Natural killer cell (primary cell): ENCODE results near the gene CORO2B. TPM values are rescaled to one million over a fixed set of nuclear protein-coding genes. Genes with fewer than 3 reads are reported as not detected.

Experiments used
- ATAC-seq, 3 donors: fragments of 150-1000 bp in 2 of 3; fragments of 200-7000 bp in 1 of 3; cut with Tn5 transposase; 1 replicate in 1 of 3; 2 replicates in 2 of 3; pipeline ENCODE4 v1.10.0; 2021; ENCODE audit warnings: mild to moderate bottlenecking in 2 of 3, moderate library complexity in 2 of 3
- DNase-seq, 2 donors: peaks; one replicate each; pipeline versions ENCODE4 v3.0.0 to v3.0.0-alpha.2; 2013 to 2021; ENCODE audit warnings: mixed read lengths in 1 of 2
- H3K27ac ChIP-seq: one replicate; pipeline ENCODE4 v1.5.1; 2013; ENCODE audit warnings: mild to moderate bottlenecking, low read length
- H3K27me3 ChIP-seq: one replicate; pipeline ENCODE4 v1.6.1; 2013; ENCODE audit warnings: low read length; ENCODE audit not compliant: control insufficient read depth, insufficient read depth
- H3K36me3 ChIP-seq: one replicate; pipeline ENCODE4 v1.6.1; 2013; ENCODE audit warnings: low read length; ENCODE audit not compliant: control insufficient read depth, insufficient read depth
- H3K4me1 ChIP-seq: one replicate; pipeline ENCODE4 v1.6.1; 2013; ENCODE audit warnings: low read length; ENCODE audit not compliant: control insufficient read depth, insufficient read depth
- H3K4me3 ChIP-seq: one replicate; pipeline ENCODE4 v1.5.1; 2013; ENCODE audit warnings: low read length
- H3K9me3 ChIP-seq: one replicate; pipeline ENCODE4 v1.6.1; 2013; ENCODE audit warnings: low read length; ENCODE audit not compliant: control insufficient read depth, insufficient read depth
- H3K27ac Mint-ChIP-seq, 2 donors: one replicate each; pipeline ENCODE4 v1.8.0; 2022; ENCODE audit warnings: mild to moderate bottlenecking in 2 of 2, mixed read lengths in 2 of 2, moderate library complexity in 1 of 2
- H3K27me3 Mint-ChIP-seq, 2 donors: one replicate each; pipeline ENCODE4 v1.8.0; 2022; ENCODE audit warnings: low read depth in 2 of 2, mixed read lengths in 2 of 2
- H3K36me3 Mint-ChIP-seq: one replicate; pipeline ENCODE4 v1.8.0; 2022; ENCODE audit warnings: mixed read lengths
- H3K4me1 Mint-ChIP-seq, 2 donors: one replicate each; pipeline ENCODE4 v1.8.0; 2022; ENCODE audit warnings: mixed read lengths in 2 of 2
- H3K4me3 Mint-ChIP-seq: one replicate; pipeline ENCODE4 v1.8.0; 2022; ENCODE audit warnings: mild to moderate bottlenecking, moderate library complexity, mixed read lengths
- H3K9me3 Mint-ChIP-seq, 2 donors: one replicate each; pipeline ENCODE4 v1.8.0; 2022; ENCODE audit warnings: mixed read lengths in 2 of 2
- WGBS: methylation state at CpG from one replicate; pipeline ENCODE4 v1.1.7; 2013; ENCODE audit warnings: missing lambda C conversion rate; ENCODE audit not compliant: insufficient coverage; 5-methylcytosine and 5-hydroxymethylcytosine counted together
- intact Hi-C: fragments of 100-400 bp; cut with micrococcal nuclease; formaldehyde crosslinking; loops from one replicate; pipeline ENCODE4 v1.14.2; 2022
- total RNA-seq, 4 donors: library from RNA; stranded (reverse); fragments of 120-200 nt in 1 of 4; gene quantifications; one replicate each; pipeline versions ENCODE4 v1.2.3 to v1.2.4, GENCODE V29; 2013 to 2022
- TF ChIP-seq, protein P1 (sequence below): fragments of 200-600 bp; IDR thresholded peaks from one replicate; pipeline ENCODE4 v1.8.0; 2022; ENCODE audit warnings: antibody characterized with exemption

CORO2B gene
- total RNA-seq, 3 donors from 2014 or later (not counting 1 experiment from before 2014, with no cell fraction given), result 0.13 TPM; not detected in 2

DNA sequence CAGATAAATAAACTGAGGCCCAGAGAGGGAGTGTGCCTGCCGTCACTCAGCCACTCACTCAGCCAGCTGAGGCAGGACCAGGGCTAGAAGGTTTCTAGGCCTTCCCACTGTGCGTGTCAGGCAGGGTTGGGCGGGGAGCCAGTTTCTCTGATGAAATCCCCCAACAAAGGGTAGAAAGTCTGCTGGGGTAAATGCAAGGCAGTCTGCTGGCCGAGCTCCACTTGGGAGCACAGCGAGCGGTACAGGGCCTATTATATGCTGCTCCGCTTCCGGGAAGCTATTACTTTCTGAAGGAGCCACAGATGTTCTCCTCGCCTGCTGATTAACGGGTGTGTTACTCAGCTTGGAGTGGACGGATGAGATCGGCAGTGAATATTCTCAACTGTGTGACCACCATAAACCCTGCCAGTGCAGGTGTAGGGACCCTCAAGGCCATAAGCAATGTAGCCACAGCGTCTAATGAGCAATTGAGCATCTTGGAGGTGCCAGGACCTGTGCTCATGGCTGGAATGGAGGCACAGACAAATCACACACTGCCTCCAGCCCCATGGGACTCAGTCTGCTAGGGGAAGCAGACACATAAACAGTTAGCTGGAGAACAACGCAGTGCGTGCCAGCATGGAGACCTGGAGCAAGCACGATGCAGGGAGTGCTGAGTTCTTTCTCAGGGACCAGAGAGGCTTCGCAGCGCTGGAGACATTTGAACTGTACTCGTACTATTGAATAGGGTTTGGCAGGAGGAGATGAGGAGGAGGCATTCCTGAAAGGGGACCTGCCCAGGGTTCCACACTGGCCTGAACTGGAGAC, 42.1 kb downstream of the CORO2B start:
- Mint-ChIP-seq H3K27me3 (peaks cover 4 to 7% of the 10 kb centered on the region in 2 donors), H3K4me1 (no peaks in the 10 kb centered on the region)
- no peaks in the 10 kb centered on the region for H3K27me3 ChIP-seq

DNA sequence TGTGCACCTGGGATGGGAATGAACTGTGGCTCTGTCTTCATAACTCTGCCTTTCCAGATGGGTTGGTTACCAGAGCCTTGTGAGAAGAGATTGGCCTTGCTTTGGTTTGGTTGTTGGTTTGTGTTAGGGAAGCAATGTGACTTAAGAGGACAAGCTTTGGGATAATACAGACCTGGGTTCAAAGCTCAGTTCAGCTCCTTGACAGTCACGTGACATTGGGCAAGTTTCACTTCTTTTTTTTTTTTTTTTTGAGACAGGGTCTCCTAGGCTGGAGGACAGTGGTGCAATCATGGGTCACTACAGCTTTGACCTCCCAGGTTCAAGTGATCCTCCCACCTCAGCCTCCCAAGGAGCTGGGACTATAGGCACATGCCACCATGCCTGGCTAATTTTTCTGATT, 42.7 kb downstream of the CORO2B start:
- WGBS, result 58% methylated on average over 1 of the region's 1 CpG
- no peaks in the 10 kb centered on the region for H3K27me3 ChIP-seq
- DNase-seq (no peak), ATAC-seq (no peak)
- H3K4me1 Mint-ChIP-seq, result no peaks in the 10 kb centered on the region
- H3K4me1 ChIP-seq, result no peaks in the 10 kb centered on the region
- H3K36me3 Mint-ChIP-seq, result no peaks in the 10 kb centered on the region
- H3K4me3 ChIP-seq, result no peak overlapping the region
- H3K27ac ChIP-seq, result no peak overlapping the region
- TF ChIP-seq, protein P1, sequence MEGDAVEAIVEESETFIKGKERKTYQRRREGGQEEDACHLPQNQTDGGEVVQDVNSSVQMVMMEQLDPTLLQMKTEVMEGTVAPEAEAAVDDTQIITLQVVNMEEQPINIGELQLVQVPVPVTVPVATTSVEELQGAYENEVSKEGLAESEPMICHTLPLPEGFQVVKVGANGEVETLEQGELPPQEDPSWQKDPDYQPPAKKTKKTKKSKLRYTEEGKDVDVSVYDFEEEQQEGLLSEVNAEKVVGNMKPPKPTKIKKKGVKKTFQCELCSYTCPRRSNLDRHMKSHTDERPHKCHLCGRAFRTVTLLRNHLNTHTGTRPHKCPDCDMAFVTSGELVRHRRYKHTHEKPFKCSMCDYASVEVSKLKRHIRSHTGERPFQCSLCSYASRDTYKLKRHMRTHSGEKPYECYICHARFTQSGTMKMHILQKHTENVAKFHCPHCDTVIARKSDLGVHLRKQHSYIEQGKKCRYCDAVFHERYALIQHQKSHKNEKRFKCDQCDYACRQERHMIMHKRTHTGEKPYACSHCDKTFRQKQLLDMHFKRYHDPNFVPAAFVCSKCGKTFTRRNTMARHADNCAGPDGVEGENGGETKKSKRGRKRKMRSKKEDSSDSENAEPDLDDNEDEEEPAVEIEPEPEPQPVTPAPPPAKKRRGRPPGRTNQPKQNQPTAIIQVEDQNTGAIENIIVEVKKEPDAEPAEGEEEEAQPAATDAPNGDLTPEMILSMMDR, result no peak
- no peak overlapping the region for H3K27ac Mint-ChIP-seq
- intact Hi-C loops, result no loop called here
- no peak overlapping the region for H3K4me3 Mint-ChIP-seq
- no peaks in the 10 kb centered on the region for H3K9me3 ChIP-seq
- H3K9me3 Mint-ChIP-seq, result no peaks in the 10 kb centered on the region
- no peaks in the 10 kb centered on the region for H3K36me3 ChIP-seq
- peaks cover 4 to 7% of the 10 kb centered on the region in 2 donors for H3K27me3 Mint-ChIP-seq

More for the DNA sequence above, 42.1 kb downstream of the CORO2B start:
- no peaks in the 10 kb centered on the region for H3K36me3 Mint-ChIP-seq
- no peak overlapping the region for H3K27ac Mint-ChIP-seq
- TF ChIP-seq, protein P1, result no peak
- Histone ChIP-seq H3K36me3 (no peaks in the 10 kb centered on the region), H3K27ac (no peak overlapping the region), H3K4me3 (no peak overlapping the region), H3K9me3 (no peaks in the 10 kb centered on the region), H3K4me1 (no peaks in the 10 kb centered on the region)
- DNase-seq, result no peak
- 93% methylated on average over 19 of the region's 19 CpGs for WGBS
- H3K9me3 Mint-ChIP-seq, result no peaks in the 10 kb centered on the region
- ATAC-seq, result no peak
- no peak overlapping the region for H3K4me3 Mint-ChIP-seq
- intact Hi-C loops, result no loop called here

DNA sequence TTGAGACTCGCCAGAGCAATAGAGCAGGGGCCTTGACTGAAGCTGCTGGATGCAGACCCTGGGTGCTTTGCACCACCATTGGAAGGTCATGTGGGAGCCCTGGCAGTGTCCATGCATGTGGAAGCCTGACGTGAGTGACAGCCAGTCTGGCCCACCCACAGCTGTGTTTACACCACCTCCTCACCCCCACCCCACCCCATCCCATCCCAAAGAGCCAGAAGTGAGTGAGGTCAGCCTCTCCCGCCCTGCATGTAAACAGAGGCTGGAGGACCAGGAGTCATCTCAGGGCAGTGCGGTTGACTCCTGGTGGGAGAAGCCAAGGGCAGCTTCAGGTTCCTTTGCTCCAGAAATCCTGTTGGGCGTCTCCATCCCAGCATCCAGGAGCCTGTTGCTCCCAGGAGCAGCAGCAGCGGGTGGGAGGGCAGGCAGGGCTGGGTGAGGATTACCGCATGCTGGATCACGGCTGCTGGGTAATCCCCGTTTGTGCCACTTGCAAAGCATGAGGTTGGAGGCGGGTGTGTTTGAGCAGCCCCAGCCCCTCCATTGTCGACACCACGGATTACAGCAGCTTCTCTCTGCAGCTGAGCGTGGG, 44.6 kb downstream of the CORO2B start:
- TF ChIP-seq, protein P1, result no peak
- H3K27ac Mint-ChIP-seq, result no peak overlapping the region
- H3K27me3 ChIP-seq, result no peaks in the 10 kb centered on the region
- H3K4me1 ChIP-seq, result no peaks in the 10 kb centered on the region
- no peak overlapping the region for H3K27ac ChIP-seq
- 87% methylated on average over 13 of the region's 13 CpGs for WGBS
- H3K4me1 Mint-ChIP-seq, result no peaks in the 10 kb centered on the region
- ATAC-seq (no peak), DNase-seq (no peak)
- H3K4me3 ChIP-seq, result no peak overlapping the region
- no peaks in the 10 kb centered on the region for H3K36me3 Mint-ChIP-seq
- H3K9me3 ChIP-seq, result no peaks in the 10 kb centered on the region
- intact Hi-C loops, result no loop called here
- no peaks in the 10 kb centered on the region for H3K36me3 ChIP-seq
- no peak overlapping the region for H3K4me3 Mint-ChIP-seq
- peaks cover 12 to 17% of the 10 kb centered on the region in 2 donors for H3K27me3 Mint-ChIP-seq
- no peaks in the 10 kb centered on the region for H3K9me3 Mint-ChIP-seq
